ENCODE data around the gene MED4.

The MED4 gene

GRCh38 chr13:48094781-48095502, at the start of gene MED4:
MED4 (minus strand) TSS chr13:48095104; CDS start chr13:48095078, 26 bp downstream.
- DNase-seq = peak; percentile 84 to 90

- no peak for DNase-seq
Observed at GRCh38 chr13:48144413-48145035, 49.6 kb upstream of the MED4 start.

- DNase-seq = no peak
Observed at GRCh38 chr13:48142436-48142835, 47.5 kb upstream of the MED4 start.

GRCh38 chr13:48138270-48138669, 43.4 kb upstream of the MED4 start:
- DNase-seq = no peak

- no peak for DNase-seq
Observed at GRCh38 chr13:48132961-48133360, 38.1 kb upstream of the MED4 start.

GRCh38 chr13:48131533-48131932, 36.6 kb upstream of the MED4 start:
- no peak for DNase-seq

GRCh38 chr13:48126944-48127830, 32.3 kb upstream of the MED4 start:
- no peak for DNase-seq

- no peak for DNase-seq
Observed at GRCh38 chr13:48125794-48126228, 30.9 kb upstream of the MED4 start.

- no peak for DNase-seq
Observed at GRCh38 chr13:48123812-48124211, 28.9 kb upstream of the MED4 start.

GRCh38 chr13:48121733-48122132, 26.8 kb upstream of the MED4 start:
- DNase-seq = no peak

- no peak for DNase-seq
Observed at GRCh38 chr13:48120241-48120640, 25.3 kb upstream of the MED4 start.

GRCh38 chr13:48118030-48118429, 23.1 kb upstream of the MED4 start:
- no peak for DNase-seq

- no peak for DNase-seq
Observed at GRCh38 chr13:48116808-48117207, 21.9 kb upstream of the MED4 start.

GRCh38 chr13:48113756-48114130, 18.8 kb upstream of the MED4 start:
- DNase-seq = no peak

GRCh38 chr13:48112896-48113755, 18.2 kb upstream of the MED4 start:
- no peak for DNase-seq

GRCh38 chr13:48110931-48111721, 16.2 kb upstream of the MED4 start:
- DNase-seq = no peak

GRCh38 chr13:48110132-48110868, 15.4 kb upstream of the MED4 start:
- DNase-seq = no peak

- DNase-seq = no peak
Observed at GRCh38 chr13:48108106-48108505, 13.2 kb upstream of the MED4 start.

GRCh38 chr13:48097793-48098192, 2.9 kb upstream of the MED4 start:
- DNase-seq = no peak

GRCh38 chr13:48096670-48097069, 1.8 kb upstream of the MED4 start:
- no peak for DNase-seq

- no peak for DNase-seq
Observed at GRCh38 chr13:48094404-48094780, 512 bp downstream of the MED4 start.

Measured in NCI-H187 (cell line).